RWPE2 (cell line): ENCODE measurements around the gene C6orf89.

Source experiments
- ATAC-seq: fragments of 200-7000 bp; cut with Tn5 transposase; 3 replicates; pipeline ENCODE4 v1.9.1; 2021; ENCODE audit warnings: low read depth
- DNase-seq: peaks from one replicate; pipeline ENCODE4 v3.0.0-alpha.2; 2020; ENCODE audit warnings: low spot score
- H3K27ac ChIP-seq: fragments of 450-650 bp; 2 replicates; pipeline ENCODE4 v1.5.1; 2017; ENCODE audit warnings: mild to moderate bottlenecking; ENCODE audit not compliant: poor library complexity, severe bottlenecking
- H3K27me3 ChIP-seq: fragments of 250-450 bp; sonication (Bioruptor Pico); 2 replicates; pipeline ENCODE4 v1.5.1; 2021; ENCODE audit warnings: mild to moderate bottlenecking, moderate library complexity; ENCODE audit not compliant: insufficient read depth, poor library complexity, severe bottlenecking
- H3K36me3 ChIP-seq: fragments of 250-450 bp; sonication (Bioruptor Pico); 2 replicates; pipeline ENCODE4 v1.5.1; 2020; ENCODE audit warnings: low read depth, mild to moderate bottlenecking, moderate library complexity
- H3K4me1 ChIP-seq: fragments of 250-450 bp; sonication (Bioruptor Pico); 2 replicates; pipeline ENCODE4 v1.5.1; 2021; ENCODE audit warnings: mild to moderate bottlenecking, moderate library complexity; ENCODE audit not compliant: insufficient read depth, poor library complexity, severe bottlenecking
- H3K4me3 ChIP-seq: fragments of 250-450 bp; sonication (Bioruptor Pico); 2 replicates; pipeline ENCODE4 v1.5.1; 2021; ENCODE audit warnings: mild to moderate bottlenecking, moderate library complexity; ENCODE audit not compliant: severe bottlenecking
- H3K9me3 ChIP-seq: fragments of 250-450 bp; sonication (Bioruptor Pico); 2 replicates; pipeline ENCODE4 v1.5.1; 2021; ENCODE audit warnings: mild to moderate bottlenecking, moderate library complexity; ENCODE audit not compliant: severe bottlenecking
- CTCF ChIP-seq: fragments of 450-650 bp; IDR thresholded peaks from one replicate; pipeline ENCODE4 v1.5.1; 2017; ENCODE audit warnings: mild to moderate bottlenecking, moderate library complexity; ENCODE audit not compliant: poor library complexity, severe bottlenecking

C6orf89 gene

GRCh38 chr6:36848658-36849441, 36.9 kb upstream of the C6orf89 start:
- no peak for ATAC-seq
- Histone ChIP-seq H3K4me3 (no peak overlapping the region), H3K27ac (no peak overlapping the region), H3K4me1 (peaks cover 12% of the 10 kb centered on the region), H3K9me3 (no peaks in the 10 kb centered on the region), H3K36me3 (peaks cover 5% of the 10 kb centered on the region), H3K27me3 (no peaks in the 10 kb centered on the region)
- TF ChIP-seq CTCF: no peak
- DNase-seq: no peak

- Histone ChIP-seq H3K4me3 (no peak overlapping the region), H3K36me3 (peaks cover 17% of the 10 kb centered on the region), H3K4me1 (peaks cover 12% of the 10 kb centered on the region), H3K27me3 (no peaks in the 10 kb centered on the region), H3K27ac (no peak overlapping the region), H3K9me3 (no peaks in the 10 kb centered on the region)
- ATAC-seq: no peak
- no peak for DNase-seq
- TF ChIP-seq CTCF: no peak
Measured at GRCh38 chr6:36850021-36850420, 35.7 kb upstream of the C6orf89 start.

GRCh38 chr6:36851149-36851614, 34.6 kb upstream of the C6orf89 start:
- no peaks in the 10 kb centered on the region for H3K27me3 ChIP-seq
- H3K4me3 ChIP-seq: no peak overlapping the region
- H3K4me1 ChIP-seq: peaks cover 12% of the 10 kb centered on the region
- peaks cover 29% of the 10 kb centered on the region for H3K36me3 ChIP-seq
- DNase-seq (no peak), ATAC-seq (no peak; the same call in 2 of the 3 replicates)
- peak; percentile 87 for TF ChIP-seq CTCF
- H3K9me3 ChIP-seq: no peaks in the 10 kb centered on the region
- H3K27ac ChIP-seq: no peak overlapping the region

GRCh38 chr6:36851626-36852025, 34.1 kb upstream of the C6orf89 start:
- TF ChIP-seq CTCF: no peak
- Histone ChIP-seq H3K27ac (no peak overlapping the region), H3K36me3 (peaks cover 33% of the 10 kb centered on the region), H3K4me3 (no peak overlapping the region), H3K4me1 (peaks cover 12% of the 10 kb centered on the region), H3K27me3 (no peaks in the 10 kb centered on the region), H3K9me3 (no peaks in the 10 kb centered on the region)
- DNase-seq (no peak), ATAC-seq (no peak)
